NCI-H460 (cell line): ENCODE data around the gene SDR39U1. TPM values are rescaled to one million over a fixed set of nuclear protein-coding genes. Genes with fewer than 3 reads are reported as not detected.
A peak's percentile ranks its signal among the peaks of the same experiment; 100 is the strongest.

Experiments used
- DNase-seq: peaks from one replicate; pipeline ENCODE4 v3.0.0-alpha.2; 2016; ENCODE audit warnings: low read depth; ENCODE audit errors: extremely low read depth
- total RNA-seq: library from RNA; depleted of rRNA; stranded (reverse); fragments of >200 nt; shearing (Covaris generic); gene quantifications from 2 replicates; pipeline ENCODE4 v1.2.3, GENCODE V29; 2014

SDR39U1 gene
- total RNA-seq, 1 experiment from 2014 or later: 24.7 TPM

DNA sequence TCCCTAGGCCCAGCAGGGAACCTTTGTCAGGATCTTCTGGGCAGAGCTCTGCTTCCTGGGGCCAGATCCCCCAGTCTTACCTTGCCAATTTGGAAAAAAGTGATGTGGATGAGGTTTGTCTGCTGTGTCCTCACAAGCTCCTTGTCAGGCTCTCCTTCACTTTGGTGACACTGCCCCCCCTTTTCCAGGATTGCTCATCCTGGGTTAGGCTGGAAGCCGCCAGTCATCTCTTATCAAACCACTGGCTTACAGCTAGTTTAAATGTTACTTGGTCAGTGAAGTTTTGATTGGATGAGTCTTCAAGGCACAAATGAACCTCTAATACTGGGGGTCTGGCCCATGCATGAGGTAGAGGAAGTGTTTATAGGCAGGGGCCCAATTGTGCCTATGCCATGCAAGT is 28.5 kb downstream of the SDR39U1 start:
- DNase-seq: no peak

DNA sequence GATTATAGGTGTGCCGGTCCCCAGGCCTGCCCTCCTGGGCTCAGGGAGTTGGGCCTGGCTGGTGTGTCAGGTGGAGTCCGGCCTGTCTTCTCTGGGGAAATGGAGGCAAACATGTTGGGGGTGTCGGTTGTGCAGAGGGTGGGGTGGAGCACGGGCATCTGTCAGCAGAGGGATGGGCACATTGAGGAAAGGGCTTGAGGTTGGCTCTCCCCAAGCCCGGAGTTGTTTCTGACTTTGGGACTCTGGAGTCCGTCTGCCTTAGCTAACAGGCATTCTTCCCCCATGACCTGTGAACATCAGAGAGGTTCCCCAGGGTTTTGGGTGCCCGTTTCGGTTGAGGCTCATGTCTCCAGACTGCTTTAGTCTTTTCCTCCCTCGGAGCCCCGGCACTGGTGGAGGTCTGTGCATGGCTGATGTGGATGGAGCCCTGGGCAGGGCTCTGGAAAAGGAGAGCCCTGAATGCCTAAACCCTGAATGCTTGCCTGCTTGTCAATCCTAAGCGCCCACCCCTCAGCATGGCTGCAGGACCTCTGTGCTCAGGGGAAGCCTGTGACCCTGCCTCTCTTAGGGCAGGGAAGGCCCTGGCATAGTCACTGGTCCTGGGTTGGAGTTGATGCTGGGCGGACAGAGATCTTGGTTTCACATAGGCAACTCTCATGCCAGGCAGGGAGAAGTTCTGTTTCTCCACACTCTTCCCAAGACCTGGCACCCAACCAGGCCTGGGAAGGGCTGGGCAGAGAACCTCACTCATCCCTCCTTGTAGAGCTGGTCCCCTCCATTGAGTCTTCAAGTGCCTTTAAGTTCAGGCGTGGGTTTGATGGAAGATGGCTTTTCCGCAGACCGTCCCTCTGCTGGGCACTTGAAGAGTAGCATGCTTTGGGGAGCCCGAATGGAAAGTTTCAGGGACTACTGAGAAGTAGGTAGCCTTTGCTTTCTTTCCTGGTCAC is 30.9 kb downstream of the SDR39U1 start:
- peak; percentile 61 for DNase-seq

DNA sequence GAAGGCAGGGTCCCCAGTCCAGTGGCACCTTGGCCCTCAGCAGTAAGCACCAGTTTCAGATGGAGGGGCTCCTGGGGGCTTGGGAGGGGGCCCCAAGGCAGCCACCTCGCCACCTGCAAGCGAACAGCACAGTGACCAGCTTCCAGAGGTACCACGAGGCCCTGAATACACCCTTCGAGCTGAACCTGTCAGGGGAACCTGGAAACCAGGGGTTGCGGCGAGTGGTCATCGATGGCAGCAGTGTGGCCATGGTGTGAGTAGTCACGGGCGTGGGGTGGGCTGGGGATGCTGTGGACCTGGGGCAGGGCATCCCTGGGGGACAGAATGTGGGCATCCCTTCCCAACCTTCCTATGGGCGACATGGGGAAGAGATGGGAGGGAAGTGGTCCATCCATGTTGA is 32.6 kb downstream of the SDR39U1 start:
- no peak for DNase-seq

GRCh38 chr14:24409192-24409591 is 33.4 kb downstream of the SDR39U1 start:
- DNase-seq: no peak

DNA sequence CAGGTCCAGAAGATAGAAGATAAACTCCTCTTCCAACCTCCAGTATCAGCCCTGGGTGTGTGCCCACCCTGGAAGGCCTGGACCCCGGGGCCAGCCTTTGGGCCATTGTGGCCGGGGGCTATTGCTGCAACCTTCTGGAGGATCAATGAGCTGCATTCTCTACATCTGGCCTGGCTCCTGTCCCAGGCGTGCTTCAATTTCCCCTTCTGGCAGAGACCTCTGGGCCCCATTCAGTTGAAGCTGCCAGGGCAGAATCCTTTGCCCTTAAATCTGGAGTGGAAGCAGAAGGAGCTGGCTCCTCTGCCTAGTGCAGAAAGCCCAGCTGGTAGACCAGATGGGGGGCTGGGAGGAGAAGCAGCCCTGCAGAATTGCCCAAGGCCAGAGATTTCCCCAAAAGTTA is 33.8 kb downstream of the SDR39U1 start:
- no peak for DNase-seq

- no peak for DNase-seq
Observed at GRCh38 chr14:24407608-24408325, 34.8 kb downstream of the SDR39U1 start.

- DNase-seq: no peak
Observed at GRCh38 chr14:24406416-24406815, 36.2 kb downstream of the SDR39U1 start.

GRCh38 chr14:24404814-24405213 is 37.8 kb downstream of the SDR39U1 start:
- DNase-seq: no peak

DNA sequence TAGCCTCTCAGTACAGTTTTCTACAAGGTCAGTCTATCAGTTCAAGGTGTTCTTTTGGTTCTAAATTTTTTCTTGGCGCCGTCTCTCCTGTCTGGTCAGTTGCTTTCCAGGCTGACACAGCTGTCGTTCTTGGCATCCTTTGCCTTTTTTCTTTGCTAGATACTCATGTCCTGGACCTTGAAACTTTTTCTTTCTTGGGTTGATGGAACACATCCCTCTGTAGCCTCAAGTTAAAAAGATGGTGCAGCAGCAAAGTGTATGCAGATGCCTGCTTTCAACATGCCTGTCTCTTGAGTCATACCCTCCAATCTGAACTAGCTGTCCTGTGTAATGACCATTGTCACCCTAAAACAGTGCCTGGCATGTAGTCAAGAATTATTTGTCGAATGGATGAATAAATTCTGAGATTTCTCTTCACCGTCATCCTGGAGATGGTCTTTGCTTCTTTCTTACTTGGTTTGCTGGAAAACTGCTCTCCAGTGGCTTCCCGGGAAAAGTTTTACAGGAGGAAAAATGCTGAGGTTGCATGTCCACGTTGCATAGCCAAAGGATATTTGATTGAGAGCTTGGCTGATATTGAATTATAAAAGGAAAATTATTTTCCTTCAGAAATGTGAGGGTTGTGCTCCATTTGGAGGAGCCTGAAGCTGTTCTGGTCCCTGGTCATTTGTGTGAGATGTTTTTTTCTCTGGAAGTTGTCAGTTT is 39.1 kb downstream of the SDR39U1 start:
- DNase-seq: no peak

DNA sequence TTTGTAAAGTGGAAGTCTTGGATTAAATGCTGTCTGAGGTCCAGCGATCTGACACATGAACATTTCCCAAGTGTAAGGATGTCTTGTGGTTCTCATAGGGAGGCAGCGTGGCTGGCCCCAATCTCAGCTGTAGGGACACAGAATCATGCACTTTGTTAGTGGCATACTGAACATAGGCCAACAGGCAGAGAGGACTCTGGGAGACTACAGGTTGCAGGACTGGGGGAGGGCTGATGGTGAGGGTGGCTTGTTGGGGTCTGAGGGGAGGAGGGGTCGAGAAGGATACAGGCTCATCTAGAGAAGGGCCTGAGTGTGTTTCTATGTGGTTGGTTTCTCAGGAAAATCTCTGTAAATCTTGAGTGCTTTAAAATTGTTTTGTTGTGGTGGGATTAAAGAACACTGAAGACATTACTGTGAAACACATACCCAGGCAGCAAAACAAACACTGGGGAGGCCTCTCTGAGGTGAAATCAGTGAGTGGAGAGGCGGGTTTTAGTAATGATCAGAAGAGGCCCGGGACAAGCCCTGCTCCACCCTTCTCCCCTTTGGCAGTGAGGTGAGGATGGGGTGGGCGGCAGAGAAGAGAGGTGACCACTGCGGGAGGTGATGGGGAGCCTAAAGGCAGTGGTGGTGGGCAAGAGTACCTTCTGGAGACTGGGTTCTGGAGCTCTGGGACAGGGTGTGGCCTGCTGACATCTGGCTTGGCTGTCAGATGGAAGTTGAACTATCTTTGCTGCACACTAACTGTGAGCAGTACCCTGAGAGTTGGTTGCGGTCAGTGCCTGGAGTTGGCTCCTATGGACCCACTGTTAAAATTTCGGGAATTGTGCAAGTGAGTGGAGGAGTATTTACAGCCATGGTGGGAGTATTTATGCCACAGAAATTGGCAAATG is 40.5 kb downstream of the SDR39U1 start:
- no peak for DNase-seq

- DNase-seq: no peak
Observed at GRCh38 chr14:24399999-24400718, 42.4 kb downstream of the SDR39U1 start.

GRCh38 chr14:24399447-24399822 is 43.1 kb downstream of the SDR39U1 start:
- no peak for DNase-seq

- DNase-seq: no peak
Observed at GRCh38 chr14:24398653-24399446, 43.7 kb downstream of the SDR39U1 start, which contains the start of gene NYNRIN. NYNRIN (plus strand) TSS chr14:24399003; CDS start chr14:24399247, 244 bp downstream.

DNA sequence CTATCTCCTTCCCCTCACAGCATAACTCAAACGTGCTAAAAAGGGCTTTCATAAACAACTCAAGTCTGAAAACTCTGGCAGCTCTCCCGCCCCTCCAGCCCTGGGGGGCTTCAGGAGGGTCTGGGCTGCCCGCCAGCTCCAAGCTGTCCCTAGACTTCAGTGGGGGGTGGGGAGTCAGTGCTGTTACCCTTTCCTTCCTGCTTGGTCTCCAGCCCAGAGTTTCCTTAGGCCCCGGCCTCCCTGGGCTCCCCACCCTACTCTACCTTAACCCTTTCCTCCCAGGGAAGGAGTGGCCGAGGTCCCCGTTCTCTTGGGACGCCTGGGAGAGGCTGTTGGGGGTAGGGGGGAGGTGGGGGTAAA is 44.3 kb downstream of the SDR39U1 start:
- no peak for DNase-seq

DNA sequence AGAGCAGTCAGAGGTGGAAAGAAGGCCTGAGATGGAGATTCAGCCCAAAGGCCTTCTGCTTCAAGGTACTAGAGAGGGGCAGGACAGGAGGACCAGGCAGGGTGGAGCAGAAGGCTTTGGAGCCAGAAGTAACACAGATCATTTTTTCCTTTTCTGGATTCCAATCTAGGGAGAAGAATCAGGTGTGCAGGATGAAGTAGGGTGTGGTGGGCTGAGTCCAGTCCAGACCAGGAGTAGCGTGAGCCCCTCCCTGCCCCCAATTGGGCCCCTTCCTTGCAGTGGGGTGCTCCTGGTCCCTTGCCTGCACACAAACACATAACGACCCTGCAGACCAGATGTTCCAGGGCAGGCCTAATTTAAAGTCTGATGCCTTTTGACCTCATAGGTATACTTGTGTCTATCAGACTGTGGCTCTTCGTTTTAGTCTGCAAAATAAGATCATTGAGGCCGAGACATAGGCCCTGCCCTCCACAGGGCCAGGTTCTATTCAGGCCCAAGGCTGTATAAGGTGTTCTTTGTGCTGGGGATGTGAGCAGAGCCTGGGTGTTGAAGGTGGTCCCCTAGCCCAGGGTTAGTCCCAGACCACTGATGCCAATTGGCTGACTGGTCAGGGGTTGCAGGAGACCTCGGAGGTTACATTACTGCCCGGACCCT is 44.8 kb downstream of the SDR39U1 start:
- DNase-seq: no peak

DNA sequence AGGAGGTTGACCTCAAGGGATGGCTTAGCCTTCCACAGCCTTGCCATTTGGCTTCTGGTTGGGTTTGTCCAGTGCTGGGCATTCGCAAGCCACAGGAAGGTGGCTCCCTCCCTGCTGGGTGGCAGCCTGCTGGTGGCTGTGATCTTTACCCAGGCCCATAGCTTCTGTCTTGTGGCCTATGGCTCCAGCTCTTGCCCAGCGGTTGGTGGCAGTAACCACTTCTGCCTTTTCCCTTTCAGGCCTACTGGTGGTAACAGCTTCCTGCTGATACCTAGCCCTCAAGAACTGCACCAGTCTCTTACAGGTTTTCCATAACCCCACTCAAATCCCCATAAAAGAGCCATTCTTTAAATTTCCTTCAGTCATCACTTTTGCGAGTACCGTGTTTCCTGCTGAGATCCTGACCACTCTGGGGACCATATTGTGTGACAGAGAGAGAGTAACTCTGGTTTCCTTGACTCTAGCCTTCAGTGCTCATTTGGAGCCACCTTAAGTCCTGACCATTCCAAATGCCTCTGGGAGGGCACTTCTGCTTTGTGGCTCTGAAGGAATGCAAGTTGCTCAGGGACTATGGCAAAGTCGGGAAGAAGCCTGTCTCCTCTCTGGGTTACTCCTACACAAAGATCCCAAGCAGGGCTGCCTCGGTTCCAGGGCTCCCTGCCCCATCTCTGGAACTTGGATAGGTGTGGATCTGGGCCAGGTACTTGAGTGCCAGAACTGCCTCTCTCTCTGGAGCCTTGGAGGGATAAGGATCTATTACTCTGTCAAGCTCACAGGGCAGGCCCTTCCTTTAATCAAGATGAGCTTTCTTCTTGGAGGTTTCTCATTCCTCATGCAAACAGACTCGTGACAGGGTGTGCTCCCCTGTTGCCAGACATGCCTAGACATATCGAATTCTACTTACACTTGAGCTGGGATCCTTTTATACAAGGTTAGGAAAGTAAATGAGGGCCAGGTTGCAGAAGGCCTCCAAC is 46.7 kb downstream of the SDR39U1 start:
- no peak for DNase-seq

DNA sequence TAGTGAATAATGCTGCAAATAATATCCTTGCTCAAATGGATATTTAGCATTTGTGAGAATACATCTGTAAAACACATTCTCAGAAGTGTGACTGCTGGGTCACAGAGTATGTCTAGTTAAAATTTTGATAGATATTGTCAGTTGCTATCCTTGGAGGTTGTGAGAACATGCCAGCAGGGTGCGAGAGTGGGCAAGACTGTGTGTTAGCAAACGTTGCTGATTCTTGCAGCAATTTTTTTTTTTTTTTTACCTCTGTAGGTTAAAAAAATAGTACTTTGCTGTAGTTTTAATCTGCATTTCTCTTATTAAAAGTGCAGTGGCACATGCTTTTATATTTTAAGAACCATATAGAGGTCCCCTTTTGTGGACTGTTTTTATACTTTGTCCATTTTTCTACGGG is 48.3 kb downstream of the SDR39U1 start:
- no peak for DNase-seq
